NCI-H345 treated with DMSO at 0.1 percent for 48 hours (cell line): Measurements from ENCODE around the gene TMEM132C.

Source experiments
- DNase-seq: peaks from one replicate; lab custom pipeline; 2025; ENCODE audit not compliant: unreplicated experiment; lab: John Stamatoyannopoulos, UW

TMEM132C gene

GRCh38 chr12:128699106-128699505, 432.1 kb downstream of the TMEM132C start:
- DNase-seq = no peak

GRCh38 chr12:128702371-128702770, 435.4 kb downstream of the TMEM132C start:
- DNase-seq = no peak

GRCh38 chr12:128705140-128705539, 438.2 kb downstream of the TMEM132C start:
- DNase-seq = no peak

DNA sequence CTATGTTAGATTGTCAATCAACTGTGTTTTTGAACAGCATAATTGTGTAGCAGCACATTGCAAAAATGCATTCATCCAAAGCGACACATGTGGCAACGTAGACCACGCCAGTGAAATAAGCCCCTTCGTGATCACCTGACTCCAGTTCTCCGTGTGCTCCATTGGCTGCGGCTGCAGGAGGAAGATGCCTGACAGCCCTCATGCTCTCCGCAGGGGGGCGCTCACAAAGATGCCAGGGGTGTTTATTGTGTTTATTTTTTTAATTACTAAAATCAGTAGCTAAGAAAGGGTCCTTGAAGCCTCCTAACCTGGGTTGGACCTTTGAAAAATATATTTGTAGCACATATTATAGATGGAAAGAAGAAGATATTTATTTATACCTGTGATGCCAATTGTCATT, 440.5 kb downstream of the TMEM132C start:
- no peak for DNase-seq

DNA sequence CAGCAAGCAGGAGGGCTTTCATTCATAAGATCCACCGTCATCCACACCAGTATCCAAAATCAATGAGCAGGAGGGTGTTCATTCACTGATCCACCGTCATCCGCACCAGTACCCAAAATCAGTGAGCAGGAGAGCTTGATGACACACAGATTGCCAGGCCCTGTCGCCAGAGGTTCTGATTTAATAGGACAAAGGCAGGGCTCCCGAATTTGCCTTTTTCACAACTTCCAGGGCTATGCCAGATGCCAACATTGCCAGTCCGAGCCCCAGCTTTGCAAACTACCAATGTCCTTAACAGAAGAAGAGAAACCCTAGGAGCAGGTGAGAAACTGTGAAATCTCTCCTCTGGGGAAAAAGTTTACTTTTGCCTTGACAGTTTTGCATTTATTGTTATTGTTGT, 441.8 kb downstream of the TMEM132C start:
- no peak for DNase-seq

DNA sequence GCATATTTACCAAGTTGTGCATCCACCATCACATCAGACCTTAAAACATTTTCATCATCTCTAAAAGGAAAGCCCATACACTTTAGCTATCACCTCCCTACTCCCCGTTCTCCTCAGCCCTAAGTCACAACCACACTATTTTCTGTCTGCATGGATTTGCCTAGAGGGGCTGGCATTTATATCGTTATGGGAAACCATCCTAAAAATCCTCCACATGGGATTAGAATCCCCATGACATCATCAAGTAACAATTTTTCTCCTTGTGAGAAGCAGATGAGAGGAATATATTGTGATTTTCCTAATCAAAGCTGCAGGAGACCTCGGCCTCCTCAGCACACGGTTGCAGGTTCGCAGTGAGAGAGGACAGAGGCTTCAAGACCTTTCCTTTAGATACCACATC, 442.7 kb downstream of the TMEM132C start:
- no peak for DNase-seq

- DNase-seq = no peak
Observed at GRCh38 chr12:128711486-128711885, 444.5 kb downstream of the TMEM132C start.

- no peak for DNase-seq
Observed at GRCh38 chr12:128712622-128713021, 445.7 kb downstream of the TMEM132C start.

DNA sequence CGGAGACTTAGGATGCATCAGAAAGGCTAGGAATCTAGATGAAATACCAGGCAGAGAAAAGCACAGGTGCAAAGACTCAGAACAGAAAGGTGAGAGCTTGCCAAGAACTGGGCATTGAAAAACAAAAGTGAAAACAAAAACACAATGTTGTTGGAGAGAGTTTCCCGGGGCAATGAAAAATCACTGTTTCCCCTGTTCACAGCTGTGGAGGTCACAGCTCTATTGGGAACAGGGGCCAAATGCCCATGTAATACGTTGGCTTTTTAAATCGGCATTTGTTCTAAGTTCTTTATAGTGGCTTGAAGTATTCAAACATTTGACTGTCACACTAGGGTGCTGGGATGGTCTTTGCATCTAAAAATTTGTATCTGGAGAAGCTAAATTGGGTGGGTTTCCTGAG, 448.5 kb downstream of the TMEM132C start:
- DNase-seq = no peak

DNA sequence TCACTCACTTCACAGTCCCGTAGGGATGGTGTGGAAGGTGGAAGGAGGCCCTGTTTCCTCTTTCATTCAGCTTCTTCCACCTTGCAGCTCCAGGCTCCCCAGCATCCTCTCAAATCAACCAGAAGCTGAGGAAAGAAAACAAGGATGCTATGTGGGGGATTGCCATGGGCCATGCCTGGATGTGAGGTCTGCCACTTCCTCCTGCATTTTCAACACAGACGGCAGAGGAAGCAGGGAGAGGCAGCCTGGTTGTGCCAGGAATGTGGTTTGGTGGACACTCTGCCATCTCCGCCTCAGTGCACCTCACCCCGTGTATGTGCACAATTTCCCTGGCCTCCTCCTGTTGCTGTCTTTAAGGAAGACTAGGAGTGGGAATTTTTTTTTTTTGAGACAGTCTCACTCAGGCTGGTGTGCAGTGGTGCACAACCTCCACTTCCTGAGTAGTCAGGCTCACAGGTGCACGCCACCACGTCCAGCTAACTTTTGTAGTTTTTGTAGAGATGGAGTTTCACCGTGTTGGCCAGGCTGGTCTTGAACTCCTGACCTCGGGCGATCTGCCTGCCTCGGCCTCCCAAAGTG, 457.6 kb downstream of the TMEM132C start:
- no peak for DNase-seq

- no peak for DNase-seq
Observed at GRCh38 chr12:128726886-128727285, 459.9 kb downstream of the TMEM132C start.

- no peak for DNase-seq
Observed at GRCh38 chr12:128727461-128727860, 460.5 kb downstream of the TMEM132C start.

GRCh38 chr12:128727999-128728398, 461.0 kb downstream of the TMEM132C start:
- DNase-seq = no peak

DNA sequence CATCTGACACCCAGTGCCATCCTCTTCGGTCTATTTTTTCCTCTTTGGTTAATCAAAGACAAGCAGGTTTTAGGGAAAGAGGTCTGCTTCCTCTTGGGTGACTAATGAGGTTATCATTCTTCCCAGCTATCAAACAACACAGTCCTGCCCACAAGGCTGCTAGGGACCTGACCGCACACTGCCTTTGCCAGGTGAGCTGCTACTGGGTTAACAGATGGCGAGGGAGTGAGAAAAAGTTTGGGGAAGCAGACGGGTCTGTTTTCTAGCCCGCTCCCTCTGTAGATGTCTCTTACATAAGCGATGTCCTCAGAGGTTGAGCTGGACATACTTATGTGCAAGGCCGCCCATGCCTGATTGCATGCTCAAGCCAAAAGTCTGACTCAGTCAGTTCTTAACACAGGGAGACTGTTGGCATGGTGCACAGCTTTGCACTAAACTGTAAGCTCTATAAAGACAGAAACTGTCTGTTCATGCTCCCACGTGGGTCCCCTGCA, 462.7 kb downstream of the TMEM132C start:
- DNase-seq = no peak

GRCh38 chr12:128734371-128734770, 467.4 kb downstream of the TMEM132C start:
- no peak for DNase-seq

GRCh38 chr12:128737292-128737966, 470.5 kb downstream of the TMEM132C start:
- DNase-seq = no peak

GRCh38 chr12:128743916-128744315, 476.9 kb downstream of the TMEM132C start:
- DNase-seq = no peak

- no peak for DNase-seq
Observed at GRCh38 chr12:128745772-128746689, 479.1 kb downstream of the TMEM132C start.

GRCh38 chr12:128747441-128747840, 480.5 kb downstream of the TMEM132C start:
- DNase-seq = no peak

- no peak for DNase-seq
Observed at GRCh38 chr12:128752386-128752785, 485.4 kb downstream of the TMEM132C start.

DNA sequence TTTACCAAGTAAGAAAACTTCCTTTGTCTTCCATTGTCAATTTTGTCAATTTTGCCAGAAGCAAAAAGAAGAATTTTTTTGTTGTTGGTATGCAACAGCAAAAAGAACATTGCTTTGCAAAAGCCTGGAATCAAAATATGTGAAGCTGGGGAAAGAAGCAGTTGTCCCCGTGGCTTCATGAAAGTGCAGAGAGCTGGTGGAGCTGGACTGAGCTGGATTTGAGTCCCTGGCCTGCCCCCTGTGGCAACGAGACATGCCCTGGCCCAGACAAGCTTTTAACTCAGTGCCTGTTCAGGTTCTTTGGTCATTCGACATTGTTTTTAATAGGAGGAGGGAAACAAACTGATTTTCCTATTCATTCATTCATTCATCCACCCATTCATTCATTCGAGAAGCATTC, 486.5 kb downstream of the TMEM132C start:
- no peak for DNase-seq

GRCh38 chr12:128754275-128754674, 487.3 kb downstream of the TMEM132C start:
- no peak for DNase-seq
